Measurements from ENCODE around the gene RNFT1. TPM values are rescaled to one million over a fixed set of nuclear protein-coding genes. Genes with fewer than 3 reads are reported as not detected.

RNFT1 gene
- total RNA-seq, 1 donor from 2014 or later, result 18.9 TPM

DNA sequence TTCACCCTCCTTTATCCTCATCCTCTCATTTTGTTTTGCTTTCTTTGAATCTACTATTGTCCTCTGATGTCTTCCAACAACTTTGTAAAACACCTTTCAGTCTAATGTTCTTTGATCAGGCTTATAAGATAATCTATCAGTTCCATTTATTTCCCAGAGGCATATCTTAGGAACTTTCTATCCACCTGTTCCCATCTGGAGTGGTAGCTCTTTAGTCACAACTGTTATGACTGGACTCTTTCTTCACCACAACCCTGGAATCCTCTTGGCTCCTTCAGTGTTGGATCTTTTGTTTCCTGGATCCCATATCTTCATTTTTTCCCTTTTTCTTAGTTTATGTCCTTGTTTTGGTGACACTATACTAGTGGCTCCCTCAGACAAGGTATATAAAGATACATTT, 48.1 kb downstream of the RNFT1 start:
- H3K27ac Mint-ChIP-seq (ENCODE audit: unreplicated experiment), result no peak overlapping the region
- no peak for DNase-seq (ENCODE audit: low read depth, low spot score)
- TF ChIP-seq, protein P1, sequence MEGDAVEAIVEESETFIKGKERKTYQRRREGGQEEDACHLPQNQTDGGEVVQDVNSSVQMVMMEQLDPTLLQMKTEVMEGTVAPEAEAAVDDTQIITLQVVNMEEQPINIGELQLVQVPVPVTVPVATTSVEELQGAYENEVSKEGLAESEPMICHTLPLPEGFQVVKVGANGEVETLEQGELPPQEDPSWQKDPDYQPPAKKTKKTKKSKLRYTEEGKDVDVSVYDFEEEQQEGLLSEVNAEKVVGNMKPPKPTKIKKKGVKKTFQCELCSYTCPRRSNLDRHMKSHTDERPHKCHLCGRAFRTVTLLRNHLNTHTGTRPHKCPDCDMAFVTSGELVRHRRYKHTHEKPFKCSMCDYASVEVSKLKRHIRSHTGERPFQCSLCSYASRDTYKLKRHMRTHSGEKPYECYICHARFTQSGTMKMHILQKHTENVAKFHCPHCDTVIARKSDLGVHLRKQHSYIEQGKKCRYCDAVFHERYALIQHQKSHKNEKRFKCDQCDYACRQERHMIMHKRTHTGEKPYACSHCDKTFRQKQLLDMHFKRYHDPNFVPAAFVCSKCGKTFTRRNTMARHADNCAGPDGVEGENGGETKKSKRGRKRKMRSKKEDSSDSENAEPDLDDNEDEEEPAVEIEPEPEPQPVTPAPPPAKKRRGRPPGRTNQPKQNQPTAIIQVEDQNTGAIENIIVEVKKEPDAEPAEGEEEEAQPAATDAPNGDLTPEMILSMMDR (conservative IDR thresholded peaks at IDR 0.05), result no peak
- H3K9me3 Mint-ChIP-seq, result no peaks in the 10 kb centered on the region
- peaks cover 7% of the 10 kb centered on the region for H3K36me3 Mint-ChIP-seq (ENCODE audit: low read depth)
- H3K4me3 Mint-ChIP-seq, result no peak overlapping the region
- H3K27me3 Mint-ChIP-seq (ENCODE audit: low read depth), result no peaks in the 10 kb centered on the region
- no peaks in the 10 kb centered on the region for H3K4me1 Mint-ChIP-seq

DNA sequence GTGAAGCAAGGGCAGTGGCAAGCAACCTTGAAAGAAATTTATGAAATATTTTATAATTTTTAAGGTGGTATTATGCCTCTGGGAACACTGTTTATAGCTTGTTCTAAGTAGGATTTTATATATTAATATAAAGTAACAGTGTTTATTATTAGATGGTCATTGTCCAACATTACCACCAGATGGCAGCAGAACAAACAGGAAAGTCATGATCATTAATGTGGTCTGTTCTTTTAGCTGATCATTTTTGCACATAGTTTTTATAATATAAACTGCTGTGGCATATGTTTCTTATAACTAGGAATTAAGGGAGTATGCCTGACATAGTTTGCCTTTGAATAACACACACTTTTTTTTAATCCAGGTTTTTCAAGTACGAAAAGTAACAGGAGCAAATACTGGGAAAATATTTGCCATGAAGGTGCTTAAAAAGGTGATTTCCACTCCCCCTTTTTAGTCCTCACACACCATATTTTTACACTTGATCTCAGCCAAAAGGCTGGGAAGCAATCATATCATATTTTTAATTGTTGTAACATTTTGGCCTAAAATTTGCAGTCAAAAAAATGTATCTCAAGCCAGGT, 50.2 kb downstream of the RNFT1 start:
- Mint-ChIP-seq H3K4me1 (no peaks in the 10 kb centered on the region), H3K9me3 (no peaks in the 10 kb centered on the region), H3K27me3 (ENCODE audit: low read depth) (no peaks in the 10 kb centered on the region), H3K36me3 (ENCODE audit: low read depth) (peaks cover 7% of the 10 kb centered on the region), H3K4me3 (no peak overlapping the region), H3K27ac (ENCODE audit: unreplicated experiment) (no peak overlapping the region)
- TF ChIP-seq, protein P1 (conservative IDR thresholded peaks at IDR 0.05), result peak; percentile 84
- DNase-seq (ENCODE audit: low read depth, low spot score), result no peak

DNA sequence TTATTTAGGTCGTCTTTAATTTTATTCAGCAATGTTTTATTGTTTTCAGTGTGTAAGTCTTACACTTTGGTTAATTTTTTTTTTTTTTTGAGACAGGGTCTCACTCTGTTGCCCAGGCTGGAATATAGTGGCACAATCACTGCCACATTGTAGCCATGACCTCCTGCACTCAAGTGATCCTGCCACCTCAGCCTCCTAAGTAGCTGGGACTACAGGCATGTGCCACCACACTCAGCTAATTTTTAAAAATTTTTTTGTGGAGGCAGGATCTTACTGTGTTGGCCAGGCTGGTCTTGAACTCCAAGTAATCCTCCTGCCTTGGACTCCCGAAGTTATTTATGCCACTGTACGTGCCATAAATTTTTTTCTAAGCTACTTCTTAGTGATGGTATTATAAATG, 57.1 kb downstream of the RNFT1 start:
- Mint-ChIP-seq H3K27me3 (ENCODE audit: low read depth) (no peaks in the 10 kb centered on the region), H3K4me3 (no peak overlapping the region), H3K36me3 (ENCODE audit: low read depth) (peaks cover 5% of the 10 kb centered on the region), H3K4me1 (no peaks in the 10 kb centered on the region), H3K27ac (ENCODE audit: unreplicated experiment) (no peak overlapping the region), H3K9me3 (no peaks in the 10 kb centered on the region)
- DNase-seq (ENCODE audit: low read depth, low spot score), result no peak
- TF ChIP-seq, protein P1 (conservative IDR thresholded peaks at IDR 0.05), result no peak

DNA sequence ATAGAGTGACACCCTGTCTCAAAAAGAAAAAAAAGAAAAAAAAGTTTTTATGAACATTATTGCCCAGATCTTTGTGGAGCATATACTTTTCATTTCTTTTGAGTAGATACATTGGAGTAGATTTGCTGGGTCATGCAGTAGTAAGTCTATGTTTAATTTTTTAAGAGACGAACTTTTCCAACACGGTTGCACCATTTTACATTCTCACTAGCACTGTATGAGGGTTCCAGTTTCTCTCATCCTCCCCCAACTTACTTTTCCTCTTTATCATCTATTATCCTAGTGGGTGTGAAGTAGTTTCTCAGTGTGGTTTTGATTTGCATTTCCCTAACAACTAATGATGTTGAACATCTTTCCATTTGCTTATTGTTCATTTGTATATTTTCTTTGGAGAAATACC, 61.1 kb downstream of the RNFT1 start:
- no peaks in the 10 kb centered on the region for H3K4me1 Mint-ChIP-seq
- no peaks in the 10 kb centered on the region for H3K27me3 Mint-ChIP-seq (ENCODE audit: low read depth)
- no peaks in the 10 kb centered on the region for H3K9me3 Mint-ChIP-seq
- H3K4me3 Mint-ChIP-seq, result no peak overlapping the region
- TF ChIP-seq, protein P1 (conservative IDR thresholded peaks at IDR 0.05), result no peak
- H3K36me3 Mint-ChIP-seq (ENCODE audit: low read depth), result peaks cover 5% of the 10 kb centered on the region
- no peak for DNase-seq (ENCODE audit: low read depth, low spot score)
- no peak overlapping the region for H3K27ac Mint-ChIP-seq (ENCODE audit: unreplicated experiment)

Other genes starting within 250 kb of the RNFT1 start
- 22.2 and 22.3 TPM in 2 replicates for gene TUBD1, start 71.8 kb downstream of the RNFT1 start, total RNA-seq
- 36.8 and 41.5 TPM in 2 replicates for gene RPS6KB1, start 71.6 kb downstream of the RNFT1 start, total RNA-seq
- 33.2 and 36.6 TPM in 2 replicates for gene HEATR6, start 114.2 kb upstream of the RNFT1 start, total RNA-seq
- gene CA4, start 185.2 kb upstream of the RNFT1 start, total RNA-seq, result 0.26 TPM in 1 of 2 replicates, not detected in the other